ENCODE results near the gene MTMR6. TPM values are rescaled to one million over a fixed set of nuclear protein-coding genes. Genes with fewer than 3 reads are reported as not detected.

MTMR6 gene
- total RNA-seq, 4 donors from 2014 or later = 16.5 to 19.0 (median 18.2) TPM

DNA sequence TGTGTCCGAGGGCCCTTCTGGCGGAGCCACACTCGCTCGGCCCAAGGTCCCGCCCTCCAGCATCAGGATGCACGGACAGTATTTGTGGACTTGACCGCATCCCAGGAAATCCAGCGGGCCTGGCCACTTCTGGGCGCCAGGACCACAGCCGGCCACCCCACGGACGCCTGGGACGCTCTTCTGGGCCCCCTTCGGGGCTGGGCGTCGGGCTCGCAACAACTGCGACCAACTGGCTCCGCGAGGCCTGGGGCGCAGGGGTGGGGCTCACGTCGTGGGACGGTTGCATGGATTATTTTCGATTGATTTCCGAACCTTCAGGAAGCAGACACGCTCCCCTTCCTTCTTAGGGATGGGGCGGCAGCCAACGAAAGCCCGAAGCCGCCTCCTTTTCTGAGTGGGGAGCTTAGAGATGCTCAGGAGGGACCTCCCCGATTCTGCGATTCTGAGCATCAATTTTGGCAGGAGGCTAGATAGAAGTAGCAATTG lies 13.6 kb upstream of the MTMR6 start:
- no peaks in the 10 kb centered on the region for H3K9me3 ChIP-seq
- no peak for DNase-seq (ENCODE audit: low spot score in 2 of 2)

DNA sequence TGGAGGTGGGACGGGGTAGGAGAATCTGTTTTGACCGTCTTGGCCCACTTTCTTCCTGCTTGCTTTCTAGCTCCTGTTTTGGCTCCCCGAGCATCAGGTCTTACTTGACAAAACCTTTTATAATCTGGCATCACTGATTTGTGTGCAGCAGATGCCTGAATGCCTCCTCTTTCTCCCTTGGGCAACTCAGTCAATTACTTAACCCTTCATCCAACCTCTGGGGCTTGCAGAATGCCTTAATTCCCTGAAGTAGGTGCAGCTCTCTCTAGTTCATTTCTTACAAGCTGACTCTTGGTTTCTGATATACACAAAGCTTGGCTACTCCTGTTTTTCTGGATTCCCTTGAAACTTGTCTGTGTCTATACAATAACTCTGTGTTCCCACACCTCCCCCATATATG lies 8.4 kb upstream of the MTMR6 start:
- H3K4me3 ChIP-seq = no peak overlapping the region
- H3K36me3 ChIP-seq = no peaks in the 10 kb centered on the region
- TF ChIP-seq EP300 (IDR thresholded peaks at IDR 0.05) (no peak), POLR2A (IDR thresholded peaks at IDR 0.05) (no peak)
- TF ChIP-seq, protein P1, sequence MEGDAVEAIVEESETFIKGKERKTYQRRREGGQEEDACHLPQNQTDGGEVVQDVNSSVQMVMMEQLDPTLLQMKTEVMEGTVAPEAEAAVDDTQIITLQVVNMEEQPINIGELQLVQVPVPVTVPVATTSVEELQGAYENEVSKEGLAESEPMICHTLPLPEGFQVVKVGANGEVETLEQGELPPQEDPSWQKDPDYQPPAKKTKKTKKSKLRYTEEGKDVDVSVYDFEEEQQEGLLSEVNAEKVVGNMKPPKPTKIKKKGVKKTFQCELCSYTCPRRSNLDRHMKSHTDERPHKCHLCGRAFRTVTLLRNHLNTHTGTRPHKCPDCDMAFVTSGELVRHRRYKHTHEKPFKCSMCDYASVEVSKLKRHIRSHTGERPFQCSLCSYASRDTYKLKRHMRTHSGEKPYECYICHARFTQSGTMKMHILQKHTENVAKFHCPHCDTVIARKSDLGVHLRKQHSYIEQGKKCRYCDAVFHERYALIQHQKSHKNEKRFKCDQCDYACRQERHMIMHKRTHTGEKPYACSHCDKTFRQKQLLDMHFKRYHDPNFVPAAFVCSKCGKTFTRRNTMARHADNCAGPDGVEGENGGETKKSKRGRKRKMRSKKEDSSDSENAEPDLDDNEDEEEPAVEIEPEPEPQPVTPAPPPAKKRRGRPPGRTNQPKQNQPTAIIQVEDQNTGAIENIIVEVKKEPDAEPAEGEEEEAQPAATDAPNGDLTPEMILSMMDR (IDR thresholded peaks at IDR 0.05) = no peak
- no peaks in the 10 kb centered on the region for H3K9me3 ChIP-seq
- no peak overlapping the region for H3K27ac ChIP-seq
- WGBS, 2 donors = 63 to 77% methylated on average over 3 of the region's 3 CpGs
- H3K27me3 ChIP-seq = no peaks in the 10 kb centered on the region
- peaks cover 0 to 2% (median 0%) of the 10 kb centered on the region in 4 donors for H3K4me1 ChIP-seq
- DNase-seq (ENCODE audit: low spot score in 2 of 2) = no peak

More for the DNA sequence above, 13.6 kb upstream of the MTMR6 start:
- TF ChIP-seq POLR2A (IDR thresholded peaks at IDR 0.05) (no peak), EP300 (IDR thresholded peaks at IDR 0.05) (no peak)
- TF ChIP-seq, protein P1 (IDR thresholded peaks at IDR 0.05) = no peak
- Histone ChIP-seq H3K4me1 (peaks cover 0 to 30% (median 5%) of the 10 kb centered on the region in 4 donors), H3K36me3 (peaks cover 0 to 9% (median 0%) of the 10 kb centered on the region in 3 donors), H3K4me3 (peak overlapping the region; percentile 35 to 93 (median 76)), H3K27ac (peak overlapping the region; percentile 79 to 95 (median 90)), H3K27me3 (no peaks in the 10 kb centered on the region)
- 19 to 27% methylated on average over 28 to 33 of the region's 33 CpGs for WGBS, 2 donors

DNA sequence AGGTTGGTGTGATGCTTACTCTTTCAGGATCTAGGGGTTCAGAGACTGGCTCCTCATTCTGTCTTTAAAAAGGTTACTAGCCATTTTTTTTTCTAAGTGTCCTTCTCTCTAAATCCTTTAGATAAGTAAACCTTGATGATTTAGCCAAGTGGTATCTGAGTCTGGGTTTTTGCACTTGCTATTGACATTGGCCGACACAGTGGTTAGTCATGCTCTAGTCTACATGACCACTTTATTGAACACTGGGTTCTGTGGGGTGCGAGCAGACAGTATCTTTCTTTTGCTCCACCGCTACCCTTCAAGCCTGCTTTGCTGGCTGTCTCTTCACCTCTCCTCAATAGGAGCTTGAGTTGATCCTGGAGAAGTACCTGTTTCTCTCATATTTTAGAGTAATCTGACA lies 7.9 kb upstream of the MTMR6 start:
- Histone ChIP-seq H3K27me3 (no peaks in the 10 kb centered on the region), H3K4me1 (no peaks in the 10 kb centered on the region), H3K36me3 (no peaks in the 10 kb centered on the region), H3K27ac (no peak overlapping the region), H3K4me3 (no peak overlapping the region), H3K9me3 (no peaks in the 10 kb centered on the region)
- TF ChIP-seq POLR2A (IDR thresholded peaks at IDR 0.05) = no peak
- WGBS, 2 donors = 92 to 95% methylated on average over 3 of the region's 3 CpGs
- DNase-seq (ENCODE audit: low spot score in 2 of 2) = no peak

DNA sequence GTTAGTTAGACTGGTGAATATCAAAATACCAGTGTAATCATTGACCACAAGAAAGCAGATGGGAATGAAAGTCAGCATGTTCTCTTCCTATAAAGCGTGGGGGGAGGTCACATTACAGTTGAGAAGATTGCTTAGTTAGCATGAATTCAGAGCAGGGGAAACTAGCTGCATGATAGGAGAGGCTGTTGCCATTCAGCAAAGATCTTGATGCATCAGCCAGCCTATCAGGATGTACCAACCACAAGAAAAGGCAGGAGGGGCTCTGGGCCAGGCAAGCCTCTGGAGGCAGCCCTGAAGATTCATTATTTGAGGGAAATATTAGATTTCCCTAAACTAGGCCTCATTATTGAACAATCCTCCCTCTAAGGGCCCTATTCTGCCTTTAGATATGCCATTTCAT lies 5.0 kb upstream of the MTMR6 start:
- Histone ChIP-seq H3K9me3 (no peaks in the 10 kb centered on the region), H3K36me3 (no peaks in the 10 kb centered on the region), H3K4me1 (peaks cover 0 to 8% (median 0%) of the 10 kb centered on the region in 4 donors), H3K4me3 (no peak overlapping the region), H3K27ac (peak overlapping the region in 1 of 4 donors; percentile 47), H3K27me3 (no peaks in the 10 kb centered on the region)
- 6 to 12% methylated on average over 1 of the region's 1 CpG for WGBS, 2 donors
- TF ChIP-seq POLR2A (IDR thresholded peaks at IDR 0.05) = no peak
- TF ChIP-seq, protein P1 (IDR thresholded peaks at IDR 0.05) = no peak
- TF ChIP-seq EP300 (IDR thresholded peaks at IDR 0.05) = peak in 1 of 2 donors; percentile 32
- DNase-seq (ENCODE audit: low spot score in 2 of 2) = no peak

DNA sequence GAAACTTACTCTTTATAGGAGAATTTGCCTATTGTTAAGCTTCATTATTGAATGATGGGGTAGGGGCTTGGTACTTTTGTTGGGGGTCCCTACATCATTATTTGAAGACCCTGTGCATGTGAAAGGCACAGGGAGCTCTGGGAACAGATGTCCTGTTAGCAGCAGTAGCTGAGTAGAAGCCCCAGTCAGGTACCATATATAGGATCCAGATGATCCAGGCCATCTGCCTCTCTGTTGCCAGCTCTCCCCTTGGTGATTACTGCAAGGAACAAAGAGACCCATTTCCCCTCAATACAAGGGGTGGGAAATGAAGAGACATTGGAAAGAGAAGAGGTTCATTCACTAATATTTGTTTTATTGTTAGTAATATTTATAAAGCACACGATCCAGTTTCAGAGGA lies 4.4 kb upstream of the MTMR6 start:
- Histone ChIP-seq H3K27me3 (no peaks in the 10 kb centered on the region), H3K27ac (peak overlapping the region in 1 of 4 donors; percentile 47), H3K4me3 (no peak overlapping the region), H3K4me1 (peaks cover 0 to 8% (median 0%) of the 10 kb centered on the region in 4 donors), H3K9me3 (no peaks in the 10 kb centered on the region), H3K36me3 (no peaks in the 10 kb centered on the region)
- WGBS, 2 donors = 57 to 84% methylated on average over 1 of the region's 1 CpG
- TF ChIP-seq, protein P1 (IDR thresholded peaks at IDR 0.05) = no peak
- TF ChIP-seq EP300 (IDR thresholded peaks at IDR 0.05) (no peak), POLR2A (IDR thresholded peaks at IDR 0.05) (no peak)
- no peak for DNase-seq (ENCODE audit: low spot score in 2 of 2)

Data from tibial nerve (tissue), 4 donors.